ENCODE data around the gene ZNRF1. TPM values are rescaled to one million over a fixed set of nuclear protein-coding genes. Genes with fewer than 3 reads are reported as not detected.

ZNRF1 gene
- polyA plus RNA-seq, 1 experiment = 36.5 TPM

GRCh38 chr16:75075688-75076268, 77.0 kb downstream of the ZNRF1 start:
- ChIA-PET POLR2A (interaction anchor here (1.5 kb wide), 1 partner anchor 11 kb away, joined by 4 read pairs; no protein-coding TSS in a partner anchor), CTCF (interaction anchor here (0.6 kb wide), 1 partner anchor 17 kb away, joined by 4 read pairs; no protein-coding TSS in a partner anchor)
- no peaks in the 10 kb centered on the region for H3K9me3 ChIP-seq (ENCODE audit: control insufficient read depth, insufficient read depth, low read length)
- no peak for DNase-seq (ENCODE audit: low read depth, low spot score)
- H3K27me3 ChIP-seq (ENCODE audit: control insufficient read depth, insufficient read depth, low read length) = no peaks in the 10 kb centered on the region
- H3K27ac ChIP-seq (ENCODE audit: low read depth, low read length) = no peak overlapping the region
- TF ChIP-seq, protein P1, sequence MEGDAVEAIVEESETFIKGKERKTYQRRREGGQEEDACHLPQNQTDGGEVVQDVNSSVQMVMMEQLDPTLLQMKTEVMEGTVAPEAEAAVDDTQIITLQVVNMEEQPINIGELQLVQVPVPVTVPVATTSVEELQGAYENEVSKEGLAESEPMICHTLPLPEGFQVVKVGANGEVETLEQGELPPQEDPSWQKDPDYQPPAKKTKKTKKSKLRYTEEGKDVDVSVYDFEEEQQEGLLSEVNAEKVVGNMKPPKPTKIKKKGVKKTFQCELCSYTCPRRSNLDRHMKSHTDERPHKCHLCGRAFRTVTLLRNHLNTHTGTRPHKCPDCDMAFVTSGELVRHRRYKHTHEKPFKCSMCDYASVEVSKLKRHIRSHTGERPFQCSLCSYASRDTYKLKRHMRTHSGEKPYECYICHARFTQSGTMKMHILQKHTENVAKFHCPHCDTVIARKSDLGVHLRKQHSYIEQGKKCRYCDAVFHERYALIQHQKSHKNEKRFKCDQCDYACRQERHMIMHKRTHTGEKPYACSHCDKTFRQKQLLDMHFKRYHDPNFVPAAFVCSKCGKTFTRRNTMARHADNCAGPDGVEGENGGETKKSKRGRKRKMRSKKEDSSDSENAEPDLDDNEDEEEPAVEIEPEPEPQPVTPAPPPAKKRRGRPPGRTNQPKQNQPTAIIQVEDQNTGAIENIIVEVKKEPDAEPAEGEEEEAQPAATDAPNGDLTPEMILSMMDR (IDR thresholded peaks at IDR 0.05; ENCODE audit: low read depth, low read length) = no peak
- no peak overlapping the region for H3K4me3 ChIP-seq (ENCODE audit: low read depth, low read length)

GRCh38 chr16:75078886-75079285, 80.1 kb downstream of the ZNRF1 start:
- H3K4me3 ChIP-seq (ENCODE audit: low read depth, low read length) = no peak overlapping the region
- H3K27me3 ChIP-seq (ENCODE audit: control insufficient read depth, insufficient read depth, low read length) = no peaks in the 10 kb centered on the region
- no peak overlapping the region for H3K27ac ChIP-seq (ENCODE audit: low read depth, low read length)
- POLR2A ChIA-PET = no interaction called here
- H3K9me3 ChIP-seq (ENCODE audit: control insufficient read depth, insufficient read depth, low read length) = no peaks in the 10 kb centered on the region
- CTCF ChIA-PET = interaction anchor here (1.0 kb wide), 1 partner anchor 121 kb away, joined by 3 read pairs; no protein-coding TSS in a partner anchor
- no peak for DNase-seq (ENCODE audit: low read depth, low spot score)
- TF ChIP-seq, protein P1 (IDR thresholded peaks at IDR 0.05; ENCODE audit: low read depth, low read length) = no peak

DNA sequence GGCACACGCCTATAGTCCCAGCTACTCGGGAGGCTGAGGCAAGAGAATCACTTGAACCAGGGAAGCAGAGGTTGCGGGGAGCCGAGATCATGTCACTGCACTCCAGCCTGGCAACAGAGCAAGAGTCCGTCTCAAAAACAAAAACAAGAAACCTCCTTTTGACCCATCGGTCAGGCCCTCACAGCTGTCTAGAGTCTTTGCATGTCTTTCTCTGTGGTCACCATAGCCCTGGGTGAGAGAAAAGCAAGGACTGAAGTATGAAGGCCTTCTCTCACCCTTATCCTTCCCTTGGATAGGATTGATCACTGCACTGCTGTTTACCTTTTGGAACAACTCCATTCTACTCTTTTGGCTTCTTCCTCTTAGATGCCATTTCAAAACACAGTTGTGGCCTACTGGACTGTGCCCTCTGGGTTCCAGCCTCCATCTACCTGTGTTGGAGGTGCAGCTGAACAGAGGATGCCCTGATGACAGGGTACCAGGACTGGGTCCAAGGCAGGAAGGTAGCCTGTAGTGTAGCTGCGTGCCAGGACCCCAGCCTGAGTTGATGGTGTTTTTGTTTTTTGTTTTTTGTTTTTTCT, 80.6 kb downstream of the ZNRF1 start:
- H3K27ac ChIP-seq (ENCODE audit: low read depth, low read length) = peak overlapping the region; percentile 11
- H3K27me3 ChIP-seq (ENCODE audit: control insufficient read depth, insufficient read depth, low read length) = no peaks in the 10 kb centered on the region
- TF ChIP-seq, protein P1 (IDR thresholded peaks at IDR 0.05; ENCODE audit: low read depth, low read length) = no peak
- DNase-seq (ENCODE audit: low read depth, low spot score) = no peak
- ChIA-PET CTCF (interaction anchor here (0.5 to 1.0 kb wide), 2 partner anchors 120 to 217 kb away, joined by 3 read pairs; no protein-coding TSS in a partner anchor), POLR2A (interaction anchor here (0.9 kb wide), 1 partner anchor 14 kb away, joined by 3 read pairs; no protein-coding TSS in a partner anchor)
- H3K9me3 ChIP-seq (ENCODE audit: control insufficient read depth, insufficient read depth, low read length) = no peaks in the 10 kb centered on the region
- no peak overlapping the region for H3K4me3 ChIP-seq (ENCODE audit: low read depth, low read length)

GRCh38 chr16:75080205-75081029, 81.6 kb downstream of the ZNRF1 start:
- Histone ChIP-seq H3K4me3 (ENCODE audit: low read depth, low read length) (no peak overlapping the region), H3K9me3 (ENCODE audit: control insufficient read depth, insufficient read depth, low read length) (no peaks in the 10 kb centered on the region), H3K27ac (ENCODE audit: low read depth, low read length) (peak overlapping the region; percentile 61), H3K27me3 (ENCODE audit: control insufficient read depth, insufficient read depth, low read length) (no peaks in the 10 kb centered on the region)
- POLR2A ChIA-PET = interaction anchor here (0.9 to 1.0 kb wide), 2 partner anchors 15 to 96 kb away, joined by 3 read pairs; partner anchors contain the start of gene WDR59
- DNase-seq (ENCODE audit: low read depth, low spot score) = peak; percentile 60
- CTCF ChIA-PET = interaction anchor here (0.5 kb wide), 1 partner anchor 218 kb away, joined by 3 read pairs; no protein-coding TSS in a partner anchor
- TF ChIP-seq, protein P1 (IDR thresholded peaks at IDR 0.05; ENCODE audit: low read depth, low read length) = no peak

Data from AG04450 (cell line).